Hepatocyte (in vitro differentiated cells): ENCODE measurements around the gene PLD5. TPM values are rescaled to one million over a fixed set of nuclear protein-coding genes. Genes with fewer than 3 reads are reported as not detected.

Source experiments
- DNase-seq: peaks from one replicate; pipeline ENCODE4 v3.0.0-alpha.2; 2016; ENCODE audit warnings: low spot score
- H2AFZ ChIP-seq: fragments of 200-600 bp; sonication (generic); 2 replicates; pipeline ENCODE4 v1.6.0; 2016; ENCODE audit warnings: antibody characterized with exemption, mild to moderate bottlenecking
- H3K27ac ChIP-seq: fragments of 200-600 bp; sonication (generic); 2 replicates; pipeline ENCODE4 v1.5.1; 2016; ENCODE audit warnings: mild to moderate bottlenecking
- H3K27me3 ChIP-seq: fragments of 200-600 bp; sonication (generic); 2 replicates; pipeline ENCODE4 v1.6.1; 2016
- H3K36me3 ChIP-seq: fragments of 200-600 bp; sonication (generic); replicated peaks from 2 replicates; pipeline ENCODE4 v1.5.1; 2016; ENCODE audit warnings: low read depth; ENCODE audit not compliant: insufficient read depth
- H3K4me1 ChIP-seq: fragments of 200-600 bp; sonication (generic); 2 replicates; pipeline ENCODE4 v1.5.1; 2016; ENCODE audit warnings: mild to moderate bottlenecking, moderate library complexity; ENCODE audit not compliant: insufficient read depth
- H3K4me2 ChIP-seq: fragments of 200-600 bp; sonication (generic); 2 replicates; pipeline ENCODE4 v1.6.0; 2016
- H3K4me3 ChIP-seq: fragments of 200-600 bp; sonication (generic); 2 replicates; pipeline ENCODE4 v1.5.1; 2016; ENCODE audit warnings: mild to moderate bottlenecking
- H3K79me2 ChIP-seq: fragments of 200-600 bp; sonication (generic); 2 replicates; pipeline ENCODE4 v1.6.0; 2017; ENCODE audit warnings: mild to moderate bottlenecking
- H3K9me2 ChIP-seq: fragments of 200-600 bp; sonication (generic); replicated peaks from 2 replicates; pipeline ENCODE4 v1.6.0; 2017; ENCODE audit warnings: mild to moderate bottlenecking; ENCODE audit not compliant: insufficient read depth
- H3K9me3 ChIP-seq: fragments of 200-600 bp; sonication (generic); 2 replicates; pipeline ENCODE4 v1.5.1; 2016; ENCODE audit warnings: low read depth, mild to moderate bottlenecking
- H4K20me1 ChIP-seq: fragments of 200-600 bp; sonication (generic); 2 replicates; pipeline ENCODE4 v1.6.0; 2016; ENCODE audit warnings: mild to moderate bottlenecking; ENCODE audit not compliant: insufficient read depth, poor library complexity, severe bottlenecking
- CTCF ChIP-seq: fragments of 200-600 bp; sonication (generic); IDR thresholded peaks from 2 replicates; pipeline ENCODE4 v1.5.1; 2016; ENCODE audit warnings: antibody characterized with exemption, mild to moderate bottlenecking; ENCODE audit not compliant: poor library complexity
- EZH2 ChIP-seq: fragments of 200-600 bp; sonication (generic); IDR thresholded peaks from 2 replicates; pipeline ENCODE4 v1.6.1; 2016; ENCODE audit warnings: antibody characterized with exemption, mild to moderate bottlenecking, borderline replicate concordance
- EZH2phosphoT487 ChIP-seq: fragments of 200-600 bp; sonication (generic); IDR thresholded peaks from one replicate; pipeline ENCODE4 v1.6.1; 2018; ENCODE audit warnings: antibody characterized with exemption, mild to moderate bottlenecking, low read depth, moderate library complexity; ENCODE audit not compliant: unreplicated experiment, severe bottlenecking
- WGBS: methylation state at CpG from one replicate; pipeline ENCODE4 v1.1.6; 2016; ENCODE audit warnings: low lambda C conversion rate; ENCODE audit errors: missing lambda C conversion rate; 5-methylcytosine and 5-hydroxymethylcytosine counted together
- polyA plus RNA-seq: library from polyadenylated mRNA; unstranded; fragments of >200 nt; fragmentation: Nextera tagmentation; extraction: Ambion mirVana; gene quantifications from 2 replicates; pipeline ENCODE4 v1.2.1, GENCODE V29; 2016
- total RNA-seq: library from RNA; depleted of rRNA; stranded (reverse); fragments of >200 nt; gene quantifications from 2 replicates; pipeline ENCODE4 v1.2.3, GENCODE V29; 2014

The PLD5 gene
- total and polyA plus RNA-seq, 2 experiments from 2014 or later, result 0.33 to 0.58 TPM

DNA sequence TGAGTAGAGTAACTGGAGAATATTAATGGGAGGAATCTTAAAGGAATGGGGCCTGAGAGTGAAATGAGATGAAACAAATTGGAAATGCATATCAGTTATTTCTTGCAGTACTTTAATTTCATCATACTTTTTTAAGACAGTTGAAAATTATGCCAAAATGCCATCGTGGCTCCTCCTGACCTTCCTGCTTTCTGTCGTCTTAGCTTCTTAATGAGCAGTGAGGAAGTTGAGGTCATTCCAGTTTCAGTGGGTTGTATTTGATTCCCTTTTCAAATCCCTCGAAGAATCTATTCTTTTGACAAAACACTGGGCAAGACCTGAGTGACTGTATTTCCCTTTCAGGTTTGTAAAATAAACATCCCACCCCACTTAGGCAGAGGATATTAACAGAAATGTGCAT, 390.7 kb downstream of the PLD5 start:
- no peaks in the 10 kb centered on the region for H4K20me1 ChIP-seq
- no peaks in the 10 kb centered on the region for H3K9me3 ChIP-seq
- no peak overlapping the region for H3K4me2 ChIP-seq
- no peak overlapping the region for H3K27ac ChIP-seq
- no peak for TF ChIP-seq EZH2phosphoT487
- TF ChIP-seq EZH2, result no peak
- no peak for TF ChIP-seq CTCF
- H3K9me2 ChIP-seq, result no peaks in the 10 kb centered on the region
- no peak overlapping the region for H2AFZ ChIP-seq
- no peaks in the 10 kb centered on the region for H3K4me1 ChIP-seq
- no peaks in the 10 kb centered on the region for H3K36me3 ChIP-seq
- no peaks in the 10 kb centered on the region for H3K79me2 ChIP-seq
- 92% methylated on average over 3 of the region's 3 CpGs for WGBS
- H3K4me3 ChIP-seq, result no peak overlapping the region
- no peak for DNase-seq
- no peaks in the 10 kb centered on the region for H3K27me3 ChIP-seq

- Histone ChIP-seq H3K27me3 (no peaks in the 10 kb centered on the region), H4K20me1 (no peaks in the 10 kb centered on the region), H3K9me3 (no peaks in the 10 kb centered on the region), H2AFZ (no peak overlapping the region), H3K79me2 (no peaks in the 10 kb centered on the region), H3K36me3 (no peaks in the 10 kb centered on the region), H3K4me1 (no peaks in the 10 kb centered on the region), H3K9me2 (no peaks in the 10 kb centered on the region), H3K27ac (no peak overlapping the region), H3K4me3 (no peak overlapping the region), H3K4me2 (no peak overlapping the region)
- WGBS, result 100% methylated on average over 1 of the region's 1 CpG
- no peak for TF ChIP-seq CTCF
- TF ChIP-seq EZH2phosphoT487, result no peak
- no peak for TF ChIP-seq EZH2
- DNase-seq, result no peak
Observed at GRCh38 chr1:242133351-242133750, 391.1 kb downstream of the PLD5 start.

DNA sequence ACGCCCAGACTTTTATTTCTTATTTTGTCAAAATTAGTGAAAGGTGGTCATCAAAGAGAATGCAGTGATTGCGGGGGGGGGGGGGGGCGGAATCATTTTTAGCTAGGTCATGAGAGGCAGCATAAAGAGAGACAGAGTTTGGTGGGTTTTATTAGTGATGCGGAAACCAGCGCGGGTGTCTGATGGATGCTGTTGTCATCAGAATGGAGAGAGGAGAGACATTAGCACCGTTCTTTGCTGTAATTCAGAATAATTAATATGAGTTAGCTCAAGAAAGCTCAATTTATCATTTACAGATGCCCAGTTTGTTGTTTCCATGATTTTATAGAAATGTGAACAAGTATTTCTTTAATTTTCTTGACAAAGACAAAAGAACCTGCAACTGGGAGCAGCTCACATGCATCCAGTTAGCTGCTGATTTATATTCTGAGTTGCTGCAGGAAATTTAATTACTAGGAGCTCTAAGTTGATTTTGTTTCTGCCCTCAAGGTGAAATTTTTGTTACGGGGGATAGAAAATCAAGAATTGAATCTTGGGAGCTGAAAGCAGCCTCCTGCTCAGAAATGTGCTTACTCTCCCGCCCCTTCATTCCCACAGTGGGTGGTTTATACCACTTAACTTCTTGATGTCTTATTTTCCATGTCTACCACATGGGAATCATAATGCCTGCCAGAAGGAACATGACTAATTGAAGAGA, 392.2 kb downstream of the PLD5 start:
- no peaks in the 10 kb centered on the region for H3K4me1 ChIP-seq
- H3K79me2 ChIP-seq, result no peaks in the 10 kb centered on the region
- 86% methylated on average over 9 of the region's 9 CpGs for WGBS
- no peak for DNase-seq
- H3K4me3 ChIP-seq, result no peak overlapping the region
- no peaks in the 10 kb centered on the region for H3K27me3 ChIP-seq
- no peak overlapping the region for H2AFZ ChIP-seq
- no peak overlapping the region for H3K27ac ChIP-seq
- no peaks in the 10 kb centered on the region for H4K20me1 ChIP-seq
- no peak overlapping the region for H3K4me2 ChIP-seq
- H3K9me2 ChIP-seq, result no peaks in the 10 kb centered on the region
- no peaks in the 10 kb centered on the region for H3K9me3 ChIP-seq
- TF ChIP-seq EZH2 (no peak), CTCF (no peak), EZH2phosphoT487 (no peak)
- no peaks in the 10 kb centered on the region for H3K36me3 ChIP-seq
